ENCODE data around the gene DFFB.

DNA sequence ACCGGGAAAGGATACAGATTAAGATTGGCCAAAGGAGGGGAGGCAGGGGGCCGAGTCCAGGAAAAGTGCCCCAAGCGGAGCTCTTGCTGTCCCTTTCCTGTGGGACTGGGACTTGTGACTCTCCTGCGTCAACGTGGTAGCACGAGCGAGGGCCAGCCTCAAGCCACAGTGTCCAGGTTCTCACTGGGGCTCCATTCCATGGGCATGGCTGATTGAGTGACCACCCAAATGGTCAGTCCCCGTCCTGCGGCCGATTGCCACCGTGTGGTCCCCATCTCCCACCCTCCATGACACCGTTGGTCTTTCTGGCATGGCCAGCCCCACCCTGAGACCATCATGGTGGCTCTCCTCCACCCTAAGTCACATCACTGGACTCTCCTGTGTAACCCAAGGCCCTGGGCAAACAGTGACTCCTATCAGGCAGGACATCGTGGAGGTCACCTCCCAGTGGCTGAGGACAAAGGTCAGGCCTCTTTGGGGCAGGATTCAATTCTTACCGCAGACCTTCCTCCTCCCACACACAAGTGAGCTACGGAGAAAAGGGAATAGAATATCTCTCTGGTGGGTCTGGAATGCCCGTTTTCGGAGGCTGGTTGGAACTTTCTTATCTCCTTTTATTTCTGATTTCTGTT, 51.7 kb downstream of the DFFB start:
- TF ChIP-seq, protein P1, sequence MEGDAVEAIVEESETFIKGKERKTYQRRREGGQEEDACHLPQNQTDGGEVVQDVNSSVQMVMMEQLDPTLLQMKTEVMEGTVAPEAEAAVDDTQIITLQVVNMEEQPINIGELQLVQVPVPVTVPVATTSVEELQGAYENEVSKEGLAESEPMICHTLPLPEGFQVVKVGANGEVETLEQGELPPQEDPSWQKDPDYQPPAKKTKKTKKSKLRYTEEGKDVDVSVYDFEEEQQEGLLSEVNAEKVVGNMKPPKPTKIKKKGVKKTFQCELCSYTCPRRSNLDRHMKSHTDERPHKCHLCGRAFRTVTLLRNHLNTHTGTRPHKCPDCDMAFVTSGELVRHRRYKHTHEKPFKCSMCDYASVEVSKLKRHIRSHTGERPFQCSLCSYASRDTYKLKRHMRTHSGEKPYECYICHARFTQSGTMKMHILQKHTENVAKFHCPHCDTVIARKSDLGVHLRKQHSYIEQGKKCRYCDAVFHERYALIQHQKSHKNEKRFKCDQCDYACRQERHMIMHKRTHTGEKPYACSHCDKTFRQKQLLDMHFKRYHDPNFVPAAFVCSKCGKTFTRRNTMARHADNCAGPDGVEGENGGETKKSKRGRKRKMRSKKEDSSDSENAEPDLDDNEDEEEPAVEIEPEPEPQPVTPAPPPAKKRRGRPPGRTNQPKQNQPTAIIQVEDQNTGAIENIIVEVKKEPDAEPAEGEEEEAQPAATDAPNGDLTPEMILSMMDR (IDR thresholded peaks at IDR 0.05 in 2 of 3, conservative IDR thresholded peaks at IDR 0.05 in 1 of 3; ENCODE audit: borderline replicate concordance in 1 of 3, insufficient read depth in 1 of 3, low read depth in 2 of 3, low read length in 2 of 3) = no peak
- no peak for TF ChIP-seq POLR2A (IDR thresholded peaks at IDR 0.05; ENCODE audit: borderline replicate concordance, extremely low read depth, insufficient read depth, insufficient read length)
- no peak for TF ChIP-seq ZNF274 (IDR thresholded peaks at IDR 0.05; ENCODE audit: low read depth, low read length)
- TF ChIP-seq, protein P2, sequence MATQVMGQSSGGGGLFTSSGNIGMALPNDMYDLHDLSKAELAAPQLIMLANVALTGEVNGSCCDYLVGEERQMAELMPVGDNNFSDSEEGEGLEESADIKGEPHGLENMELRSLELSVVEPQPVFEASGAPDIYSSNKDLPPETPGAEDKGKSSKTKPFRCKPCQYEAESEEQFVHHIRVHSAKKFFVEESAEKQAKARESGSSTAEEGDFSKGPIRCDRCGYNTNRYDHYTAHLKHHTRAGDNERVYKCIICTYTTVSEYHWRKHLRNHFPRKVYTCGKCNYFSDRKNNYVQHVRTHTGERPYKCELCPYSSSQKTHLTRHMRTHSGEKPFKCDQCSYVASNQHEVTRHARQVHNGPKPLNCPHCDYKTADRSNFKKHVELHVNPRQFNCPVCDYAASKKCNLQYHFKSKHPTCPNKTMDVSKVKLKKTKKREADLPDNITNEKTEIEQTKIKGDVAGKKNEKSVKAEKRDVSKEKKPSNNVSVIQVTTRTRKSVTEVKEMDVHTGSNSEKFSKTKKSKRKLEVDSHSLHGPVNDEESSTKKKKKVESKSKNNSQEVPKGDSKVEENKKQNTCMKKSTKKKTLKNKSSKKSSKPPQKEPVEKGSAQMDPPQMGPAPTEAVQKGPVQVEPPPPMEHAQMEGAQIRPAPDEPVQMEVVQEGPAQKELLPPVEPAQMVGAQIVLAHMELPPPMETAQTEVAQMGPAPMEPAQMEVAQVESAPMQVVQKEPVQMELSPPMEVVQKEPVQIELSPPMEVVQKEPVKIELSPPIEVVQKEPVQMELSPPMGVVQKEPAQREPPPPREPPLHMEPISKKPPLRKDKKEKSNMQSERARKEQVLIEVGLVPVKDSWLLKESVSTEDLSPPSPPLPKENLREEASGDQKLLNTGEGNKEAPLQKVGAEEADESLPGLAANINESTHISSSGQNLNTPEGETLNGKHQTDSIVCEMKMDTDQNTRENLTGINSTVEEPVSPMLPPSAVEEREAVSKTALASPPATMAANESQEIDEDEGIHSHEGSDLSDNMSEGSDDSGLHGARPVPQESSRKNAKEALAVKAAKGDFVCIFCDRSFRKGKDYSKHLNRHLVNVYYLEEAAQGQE (IDR thresholded peaks at IDR 0.05; ENCODE audit: low read depth) = no peak
- no peak for TF ChIP-seq EZH2 (IDR thresholded peaks at IDR 0.05)
- TF ChIP-seq, protein P3, sequence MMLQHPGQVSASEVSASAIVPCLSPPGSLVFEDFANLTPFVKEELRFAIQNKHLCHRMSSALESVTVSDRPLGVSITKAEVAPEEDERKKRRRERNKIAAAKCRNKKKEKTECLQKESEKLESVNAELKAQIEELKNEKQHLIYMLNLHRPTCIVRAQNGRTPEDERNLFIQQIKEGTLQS (IDR thresholded peaks at IDR 0.05) = no peak
- TF ChIP-seq CEBPB (IDR thresholded peaks at IDR 0.05; ENCODE audit: low read depth) = no peak
- no peak for TF ChIP-seq RAD21 (IDR thresholded peaks at IDR 0.05; ENCODE audit: low read depth)
- TF ChIP-seq, protein P4, sequence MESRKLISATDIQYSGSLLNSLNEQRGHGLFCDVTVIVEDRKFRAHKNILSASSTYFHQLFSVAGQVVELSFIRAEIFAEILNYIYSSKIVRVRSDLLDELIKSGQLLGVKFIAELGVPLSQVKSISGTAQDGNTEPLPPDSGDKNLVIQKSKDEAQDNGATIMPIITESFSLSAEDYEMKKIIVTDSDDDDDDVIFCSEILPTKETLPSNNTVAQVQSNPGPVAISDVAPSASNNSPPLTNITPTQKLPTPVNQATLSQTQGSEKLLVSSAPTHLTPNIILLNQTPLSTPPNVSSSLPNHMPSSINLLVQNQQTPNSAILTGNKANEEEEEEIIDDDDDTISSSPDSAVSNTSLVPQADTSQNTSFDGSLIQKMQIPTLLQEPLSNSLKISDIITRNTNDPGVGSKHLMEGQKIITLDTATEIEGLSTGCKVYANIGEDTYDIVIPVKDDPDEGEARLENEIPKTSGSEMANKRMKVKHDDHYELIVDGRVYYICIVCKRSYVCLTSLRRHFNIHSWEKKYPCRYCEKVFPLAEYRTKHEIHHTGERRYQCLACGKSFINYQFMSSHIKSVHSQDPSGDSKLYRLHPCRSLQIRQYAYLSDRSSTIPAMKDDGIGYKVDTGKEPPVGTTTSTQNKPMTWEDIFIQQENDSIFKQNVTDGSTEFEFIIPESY (IDR thresholded peaks at IDR 0.05; ENCODE audit: extremely low read depth, insufficient replicate concordance, low read length) = no peak
- no peak for TF ChIP-seq TCF7L2 (IDR thresholded peaks at IDR 0.05; ENCODE audit: borderline replicate concordance, extremely low read depth, insufficient read depth, insufficient read length)
- TF ChIP-seq YY1 (IDR thresholded peaks at IDR 0.05; ENCODE audit: extremely low read depth, insufficient replicate concordance, low read depth, low read length) = no peak
- TF ChIP-seq SP1 (IDR thresholded peaks at IDR 0.05; ENCODE audit: low read depth) = no peak
- TF ChIP-seq POLR2AphosphoS5 (IDR thresholded peaks at IDR 0.05; ENCODE audit: low read depth, low read length) = no peak
